ENCODE data around the gene PTDSS2.

PTDSS2 gene

DNA sequence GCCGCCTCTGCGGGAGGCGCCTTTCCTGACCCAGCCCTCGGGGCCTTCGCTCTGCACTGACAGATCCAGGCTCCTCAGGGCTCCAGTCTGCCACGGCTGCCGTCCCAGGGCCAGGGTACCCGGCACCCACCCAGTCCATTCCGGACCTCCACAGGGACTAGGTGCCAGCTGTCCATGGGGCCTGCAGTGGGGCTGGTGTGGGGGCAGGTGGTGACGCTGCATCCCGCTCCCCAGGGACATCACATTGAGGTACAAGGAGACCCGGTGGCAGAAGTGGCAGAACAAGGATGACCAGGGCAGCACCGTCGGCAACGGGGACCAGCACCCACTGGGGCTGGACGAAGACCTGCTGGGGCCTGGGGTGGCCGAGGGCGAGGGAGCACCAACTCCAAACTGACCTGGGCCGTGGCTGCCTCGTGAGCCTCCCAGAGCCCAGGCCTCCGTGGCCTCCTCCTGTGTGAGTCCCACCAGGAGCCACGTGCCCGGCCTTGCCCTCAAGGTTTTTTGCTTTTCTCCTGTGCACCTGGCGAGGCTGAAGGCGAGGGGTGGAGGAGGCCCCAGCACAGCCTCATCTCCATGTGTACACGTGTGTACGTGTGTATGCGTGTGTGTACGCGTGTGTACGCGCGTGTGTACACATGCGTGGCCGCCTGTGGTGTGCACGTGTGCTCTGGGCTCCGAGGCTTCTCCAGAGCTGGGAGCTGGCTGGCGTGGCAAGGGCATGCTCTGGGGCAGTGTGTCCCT, 40.3 kb downstream of the PTDSS2 start:
- no peak for DNase-seq (ENCODE audit: low read depth in 2 of 2)

DNA sequence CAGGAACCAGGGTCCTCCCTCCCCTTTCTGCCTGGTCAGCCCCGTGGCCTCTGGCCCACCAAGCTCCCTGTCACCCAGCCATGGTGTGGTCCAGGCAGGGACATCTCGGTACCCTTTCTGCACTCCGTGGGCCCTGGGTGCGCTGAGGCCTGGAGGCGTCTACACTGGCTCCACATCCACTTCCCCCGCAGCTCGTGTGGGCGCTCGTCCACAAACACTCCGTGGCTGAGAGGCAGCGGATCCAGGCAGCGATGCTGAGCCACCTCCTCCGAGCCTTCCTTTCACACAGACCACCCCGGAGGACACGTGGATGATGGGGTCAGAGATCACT, 40.8 kb downstream of the PTDSS2 start:
- no peak for DNase-seq (ENCODE audit: low read depth in 2 of 2)

DNA sequence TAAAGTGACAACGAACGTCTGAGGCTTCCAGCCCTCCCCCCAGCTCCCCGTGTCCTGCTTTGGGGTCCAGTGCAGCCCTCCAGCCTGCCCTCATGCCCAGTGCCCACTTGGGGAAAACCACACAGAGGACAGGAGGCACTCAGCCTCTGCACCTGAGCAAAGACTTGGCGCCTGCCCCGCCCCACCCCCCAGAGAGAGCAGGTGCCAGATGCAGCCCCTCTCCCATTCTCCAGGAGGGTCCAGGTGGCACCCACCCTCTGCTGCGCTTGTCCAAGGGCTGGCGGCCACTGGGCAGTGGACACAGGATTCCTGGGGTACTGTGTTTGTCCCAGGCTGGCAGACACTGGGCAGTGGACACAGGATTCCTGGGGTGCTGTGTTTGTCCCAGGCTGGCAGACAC, 41.3 kb downstream of the PTDSS2 start:
- no peak for DNase-seq (ENCODE audit: low read depth in 2 of 2)

DNA sequence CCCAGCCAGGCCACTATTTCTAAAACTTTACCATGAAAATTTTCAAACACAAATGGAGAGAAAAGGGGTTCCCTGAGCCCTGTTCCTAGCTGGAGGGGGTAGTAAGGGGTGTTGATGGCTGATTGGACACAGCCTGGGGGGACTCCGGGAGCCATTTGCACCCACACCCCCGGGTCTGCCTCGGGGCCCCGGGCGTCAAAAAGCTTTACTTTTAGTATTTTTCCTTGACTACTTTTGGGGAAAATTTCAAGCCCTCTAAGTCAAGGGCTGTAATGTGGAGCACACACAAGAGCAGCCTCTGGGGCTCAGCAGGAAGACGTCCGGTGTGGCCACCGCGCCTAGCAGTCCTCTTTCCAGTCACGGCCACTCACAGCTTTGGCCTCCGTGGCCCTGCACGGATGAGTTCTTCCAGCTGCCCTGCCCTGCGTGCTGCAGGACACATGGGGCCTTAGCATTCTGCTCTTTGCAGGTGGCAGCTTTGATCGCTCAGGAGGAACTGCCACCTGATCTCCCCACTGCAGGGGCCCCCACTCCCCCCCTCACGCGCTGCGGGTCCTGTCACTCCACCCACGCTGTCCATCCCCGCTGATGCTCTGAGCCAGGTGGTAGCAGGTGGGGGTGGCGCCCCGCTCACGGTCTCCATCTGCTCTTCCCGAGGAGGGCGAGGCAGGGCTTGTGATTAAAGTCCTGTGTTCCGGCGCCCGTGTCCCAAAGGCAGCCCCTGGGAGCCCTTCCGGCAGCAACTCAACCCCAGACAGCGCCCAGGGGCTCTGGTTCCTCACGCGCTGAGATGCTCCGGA, 42.5 kb downstream of the PTDSS2 start:
- no peak for DNase-seq (ENCODE audit: low read depth in 2 of 2)

DNA sequence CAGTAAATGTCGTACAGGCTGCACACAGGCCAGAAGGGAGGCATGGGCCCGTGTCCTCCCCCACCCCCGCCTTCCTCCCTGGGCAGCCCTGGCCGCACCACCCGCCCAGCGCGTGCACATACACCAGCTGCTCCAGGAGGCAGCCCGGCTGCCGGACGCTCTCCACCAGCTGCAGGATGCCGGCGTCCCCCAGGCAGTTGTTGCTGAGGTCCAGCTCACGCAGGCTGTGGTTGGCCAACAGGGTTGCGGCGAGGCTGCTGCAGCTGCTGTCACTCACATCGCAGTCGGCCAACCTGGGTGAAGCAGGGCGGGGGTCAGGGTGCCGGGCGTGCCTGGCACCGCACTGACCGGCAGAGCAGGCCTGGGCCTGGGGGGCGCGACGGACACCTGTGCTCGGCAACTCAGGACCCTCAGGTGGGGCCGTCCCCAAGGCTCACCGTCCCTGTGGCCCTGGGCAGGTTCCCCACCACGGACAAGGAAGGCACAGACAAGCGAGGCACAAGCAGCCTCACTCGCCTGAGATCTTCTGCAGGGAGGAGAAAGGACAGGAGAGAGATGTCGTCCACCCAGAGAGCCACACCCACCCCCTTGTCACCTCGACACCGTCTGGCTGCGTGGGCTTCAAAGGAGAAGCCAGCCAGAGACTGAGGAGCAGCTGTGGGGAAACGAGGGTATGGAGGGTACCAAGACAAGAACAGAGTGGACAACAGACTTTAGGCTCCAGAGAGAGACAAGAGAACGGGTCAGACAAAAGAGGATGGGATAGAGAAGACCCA, 44.9 kb downstream of the PTDSS2 start:
- DNase-seq (ENCODE audit: low read depth in 2 of 2) = no peak

DNA sequence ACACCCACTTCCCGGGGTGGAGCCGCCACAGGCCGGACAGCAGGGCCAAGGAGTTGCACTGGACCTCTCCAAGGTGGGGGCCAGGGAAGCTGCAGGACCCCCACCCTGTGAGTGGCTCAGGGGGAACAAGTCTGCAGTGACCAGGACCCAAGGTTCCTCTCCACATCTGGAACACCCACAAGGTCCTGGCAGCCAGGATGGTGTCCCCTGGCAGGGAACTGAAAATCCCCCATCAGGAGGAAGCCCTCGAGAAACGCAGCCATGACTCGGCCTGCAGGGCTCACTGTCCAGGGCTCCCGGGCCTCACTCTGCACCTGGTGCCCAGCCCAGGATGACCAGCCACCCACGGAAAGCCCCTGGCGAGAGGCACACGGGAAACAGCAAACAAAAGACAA, 45.5 kb downstream of the PTDSS2 start:
- no peak for DNase-seq (ENCODE audit: low read depth in 2 of 2)

DNA sequence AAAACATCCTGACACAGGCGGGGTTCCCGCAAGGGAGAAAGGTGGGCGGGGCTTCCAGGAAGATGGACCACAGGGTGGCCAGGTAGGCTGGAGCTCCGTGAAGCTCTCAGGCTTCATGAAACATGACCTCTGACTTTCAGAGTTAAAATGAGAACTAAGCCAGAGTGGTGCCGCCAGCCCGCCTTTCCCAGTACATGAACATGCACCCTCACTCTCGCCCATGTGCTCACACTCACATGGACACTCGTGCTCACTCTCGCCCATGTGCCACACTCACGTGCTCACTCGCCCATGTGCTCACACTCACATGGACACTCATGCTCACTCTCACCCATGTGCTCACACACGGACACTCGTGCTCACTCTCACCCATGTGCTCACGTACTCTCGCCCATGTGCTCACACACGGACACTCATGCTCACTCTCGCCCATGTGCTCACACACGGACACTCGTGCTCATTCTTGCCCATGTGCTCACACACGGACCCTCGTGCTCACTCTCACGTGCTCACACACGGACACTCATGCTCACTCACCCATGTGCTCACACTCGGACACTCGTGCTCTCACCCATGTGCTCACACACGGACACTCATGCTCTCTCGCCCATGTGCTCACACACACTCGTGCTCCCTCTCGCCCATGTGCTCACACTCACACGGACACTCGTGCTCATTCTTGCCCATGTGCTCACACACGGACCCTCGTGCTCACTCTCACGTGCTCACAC, 46.9 kb downstream of the PTDSS2 start:
- DNase-seq (ENCODE audit: low read depth in 2 of 2) = no peak

DNA sequence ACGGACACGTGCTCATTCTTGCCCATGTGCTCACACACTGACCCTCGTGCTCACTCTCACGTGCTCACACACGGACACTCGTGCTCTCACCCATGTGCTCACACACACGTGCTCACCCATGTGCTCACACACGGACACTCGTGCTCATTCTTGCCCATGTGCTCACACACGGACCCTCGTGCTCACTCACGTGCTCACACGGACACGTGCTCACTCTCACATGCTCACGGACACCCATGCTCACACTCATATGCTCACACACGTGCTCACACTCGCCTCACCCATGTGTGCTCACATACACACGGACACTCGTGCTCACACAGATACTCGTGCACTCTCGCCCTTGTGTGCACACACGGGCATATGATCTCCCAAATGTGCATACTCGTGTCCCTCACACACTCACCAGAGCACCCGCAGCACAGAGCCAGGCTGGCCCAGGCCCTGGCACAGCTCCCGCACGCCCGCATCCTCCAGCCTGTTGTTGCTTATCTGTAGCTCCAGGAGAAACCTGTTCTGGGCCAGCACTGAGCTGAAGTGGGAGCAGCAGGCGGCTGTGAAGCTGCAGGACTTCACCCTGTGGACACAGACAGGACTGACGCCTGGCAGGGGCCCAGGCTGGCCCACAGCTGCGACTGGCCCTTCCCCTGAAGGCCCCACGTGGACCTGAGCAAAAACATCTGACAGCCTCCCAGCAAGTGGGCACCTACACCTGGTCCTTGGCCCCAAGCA, 47.7 kb downstream of the PTDSS2 start:
- DNase-seq (ENCODE audit: low read depth in 2 of 2) = no peak

DNA sequence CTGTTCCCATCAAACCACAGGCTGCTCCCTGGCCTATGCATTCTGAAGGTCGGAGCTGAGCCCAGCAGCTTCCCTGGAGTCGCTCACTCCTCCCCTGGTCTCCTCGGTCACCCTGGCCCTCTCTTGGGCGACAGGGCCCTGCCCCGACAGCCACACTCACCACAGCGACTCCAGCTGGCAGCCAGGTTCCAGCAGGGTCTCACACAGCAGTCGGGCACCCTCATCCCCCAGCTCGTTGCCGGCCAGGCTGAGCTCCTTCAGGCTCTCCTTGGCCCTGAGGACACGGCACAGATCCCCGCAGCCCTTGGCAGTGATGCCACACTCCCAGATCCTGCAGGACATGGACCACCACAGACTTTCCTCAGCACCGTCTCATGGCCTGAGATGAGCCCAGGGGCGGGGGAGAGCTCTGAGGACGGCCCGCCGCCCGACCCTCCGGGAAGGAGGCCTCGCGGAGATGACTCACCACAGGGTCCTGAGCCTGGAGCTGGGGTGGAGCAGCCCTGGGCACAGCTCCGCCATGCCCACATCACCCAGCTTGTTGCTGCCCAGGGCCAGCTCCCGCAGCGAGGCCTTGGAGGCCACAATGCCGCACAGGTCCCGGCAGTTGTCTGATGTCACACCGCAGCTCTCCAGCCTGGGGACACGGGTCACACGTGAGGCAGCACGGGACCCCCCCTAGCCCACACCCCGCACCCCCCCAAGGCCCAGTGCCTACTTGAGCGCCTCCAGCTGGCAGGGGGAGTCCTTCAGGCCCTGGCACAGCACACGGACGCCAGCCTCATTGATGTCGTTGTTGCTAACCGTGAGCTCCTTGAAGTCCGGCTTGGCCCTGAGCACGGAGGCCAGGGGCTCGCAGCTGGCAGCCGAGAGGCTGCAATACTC, 48.5 kb downstream of the PTDSS2 start:
- no peak for DNase-seq (ENCODE audit: low read depth in 2 of 2)

DNA sequence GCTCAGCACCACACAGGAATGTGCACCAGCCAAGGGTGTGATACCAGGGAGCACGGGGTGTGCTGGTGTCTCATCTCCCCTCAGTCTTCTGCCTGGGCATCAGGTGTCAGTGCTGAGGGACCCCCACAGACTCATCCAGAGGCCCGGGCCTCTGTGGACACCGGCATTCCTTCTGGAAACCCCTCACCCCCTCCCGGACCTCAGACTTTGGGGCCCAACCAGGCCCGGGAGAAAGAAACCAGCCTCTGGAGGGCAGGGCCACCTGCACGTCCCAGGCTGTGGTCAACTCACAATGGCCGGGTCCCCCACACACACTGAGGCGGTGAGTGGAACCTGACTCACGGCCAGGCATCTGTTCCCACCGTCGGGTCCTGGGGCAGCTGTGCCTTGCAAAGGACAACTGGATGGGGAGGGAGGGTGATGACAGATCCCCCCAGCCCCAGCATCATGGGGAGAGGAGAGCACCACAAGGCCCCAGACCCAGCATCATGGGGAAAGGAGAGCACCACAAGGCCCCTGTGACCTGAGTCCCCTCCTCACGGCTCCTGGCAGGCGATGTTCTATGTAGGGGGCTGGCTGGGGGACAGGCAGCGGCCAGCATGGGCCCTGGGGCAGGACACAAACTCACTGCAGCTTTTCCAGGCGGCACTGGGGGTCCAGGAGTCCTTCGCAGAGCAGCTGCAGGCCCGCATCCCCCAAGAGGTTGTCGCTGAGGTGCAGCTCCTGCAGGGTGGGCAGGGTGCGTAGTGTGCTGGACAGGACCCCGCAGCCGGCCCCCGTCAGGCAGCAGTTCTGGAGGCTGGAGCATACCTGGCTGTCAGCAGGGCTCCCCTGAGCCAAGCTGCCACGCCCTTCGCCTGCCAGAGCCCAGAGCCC, 49.4 kb downstream of the PTDSS2 start:
- DNase-seq (ENCODE audit: low read depth in 2 of 2) = no peak

DNA sequence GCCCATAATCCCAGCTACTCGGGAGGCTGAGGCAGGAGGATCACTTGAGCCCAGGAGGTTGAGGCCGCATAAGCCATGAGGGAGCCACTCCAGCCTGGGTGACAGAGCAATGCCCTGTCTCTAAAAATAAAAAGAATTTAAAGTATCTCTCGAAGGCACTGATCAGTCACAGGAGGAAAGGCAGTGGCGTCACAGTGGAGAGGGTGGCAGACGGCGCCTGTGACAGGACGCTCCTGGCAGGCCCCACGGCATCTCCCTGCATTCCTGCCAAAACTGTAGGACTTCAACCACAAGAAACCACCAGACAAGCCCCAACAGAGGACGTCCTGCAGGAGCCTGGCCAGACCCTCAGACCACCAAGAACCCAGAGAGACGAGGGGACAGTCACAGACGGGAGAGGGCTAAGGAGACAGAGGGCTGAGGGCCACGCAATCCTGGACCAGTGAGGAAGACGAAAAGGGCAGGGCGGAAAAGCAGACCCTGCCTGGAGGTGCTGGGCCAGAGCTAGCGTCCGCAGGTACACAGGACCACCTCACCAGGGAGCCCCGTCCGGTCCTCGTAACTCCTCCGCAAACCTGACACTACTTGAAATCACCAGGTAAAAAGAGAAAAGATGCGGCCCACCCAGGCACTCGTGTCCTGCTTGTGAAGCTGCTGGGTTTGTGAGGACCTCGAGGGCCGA, 51.1 kb downstream of the PTDSS2 start:
- no peak for DNase-seq (ENCODE audit: low read depth in 2 of 2)

DNA sequence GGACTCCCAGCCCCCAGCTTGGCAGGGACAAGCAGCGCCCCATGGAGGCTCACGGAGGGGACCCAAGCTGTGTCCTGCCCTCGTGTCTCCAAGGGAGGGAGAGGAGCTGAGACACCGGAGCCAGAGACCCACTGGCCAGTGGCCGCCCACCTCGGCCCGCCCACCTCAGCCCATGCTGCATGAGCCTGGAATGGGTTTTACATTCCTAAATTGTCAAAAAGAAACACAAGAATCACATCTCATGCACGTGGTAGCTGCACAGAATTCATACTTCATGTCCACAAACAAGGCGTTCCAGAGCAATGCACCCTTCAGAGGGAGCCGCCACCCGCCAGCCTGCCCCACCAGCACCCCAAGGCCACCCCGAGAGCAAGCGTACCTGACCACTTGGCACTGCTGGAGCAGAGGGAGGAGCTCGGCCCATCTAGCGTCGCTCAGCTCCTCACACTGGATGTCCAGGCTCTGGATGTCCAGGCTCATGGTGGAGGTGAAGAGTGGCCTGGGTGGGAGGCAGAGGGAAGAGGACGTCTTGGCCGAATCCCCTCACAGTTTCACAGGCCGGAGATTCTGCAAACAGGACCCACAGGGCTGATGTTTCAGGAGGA, 51.7 kb downstream of the PTDSS2 start:
- no peak for DNase-seq (ENCODE audit: low read depth in 2 of 2)

DNA sequence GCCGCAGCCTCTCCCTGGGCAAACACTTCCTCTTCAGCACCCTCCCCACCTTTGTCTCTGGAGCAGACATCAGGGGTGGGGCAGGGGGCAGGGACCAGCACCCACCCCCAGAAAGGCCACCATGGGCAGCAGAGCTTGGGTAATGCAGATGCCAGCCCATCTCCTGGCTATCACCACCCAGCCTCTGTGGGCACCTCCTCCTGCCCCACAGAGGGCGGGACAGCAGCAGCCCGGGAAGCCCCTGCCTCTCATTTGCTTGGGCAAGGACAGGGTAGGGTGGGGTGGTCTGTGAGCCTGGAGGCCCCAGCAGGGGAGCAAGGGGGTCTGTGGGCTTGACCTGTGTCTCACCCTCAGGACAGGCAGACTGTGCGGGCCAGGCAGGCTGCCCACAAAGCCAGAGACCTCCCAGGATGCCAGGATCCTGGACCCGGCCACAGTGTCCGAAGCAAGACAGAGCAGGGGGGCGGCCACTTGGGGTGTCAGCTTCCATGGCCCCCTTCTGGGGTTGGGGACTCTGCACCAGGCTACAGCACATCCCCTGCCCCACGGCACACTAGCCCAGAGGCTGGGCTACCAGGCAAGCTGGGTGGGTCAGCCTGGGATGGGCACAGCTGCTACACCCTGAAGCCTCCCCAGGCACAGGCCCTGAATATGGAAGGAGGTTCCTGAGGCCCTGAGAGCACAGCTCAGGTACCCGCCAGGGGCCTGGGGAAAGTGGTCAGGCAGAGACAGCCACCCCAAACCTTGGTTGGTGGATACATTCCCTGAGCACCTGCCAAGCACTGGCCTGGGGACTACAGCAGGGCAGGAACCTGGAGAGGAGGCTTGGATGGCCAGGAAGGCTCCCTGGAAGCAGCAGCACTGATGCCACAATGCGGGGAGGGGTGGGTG, 52.5 kb downstream of the PTDSS2 start:
- no peak for DNase-seq (ENCODE audit: low read depth in 2 of 2)

DNA sequence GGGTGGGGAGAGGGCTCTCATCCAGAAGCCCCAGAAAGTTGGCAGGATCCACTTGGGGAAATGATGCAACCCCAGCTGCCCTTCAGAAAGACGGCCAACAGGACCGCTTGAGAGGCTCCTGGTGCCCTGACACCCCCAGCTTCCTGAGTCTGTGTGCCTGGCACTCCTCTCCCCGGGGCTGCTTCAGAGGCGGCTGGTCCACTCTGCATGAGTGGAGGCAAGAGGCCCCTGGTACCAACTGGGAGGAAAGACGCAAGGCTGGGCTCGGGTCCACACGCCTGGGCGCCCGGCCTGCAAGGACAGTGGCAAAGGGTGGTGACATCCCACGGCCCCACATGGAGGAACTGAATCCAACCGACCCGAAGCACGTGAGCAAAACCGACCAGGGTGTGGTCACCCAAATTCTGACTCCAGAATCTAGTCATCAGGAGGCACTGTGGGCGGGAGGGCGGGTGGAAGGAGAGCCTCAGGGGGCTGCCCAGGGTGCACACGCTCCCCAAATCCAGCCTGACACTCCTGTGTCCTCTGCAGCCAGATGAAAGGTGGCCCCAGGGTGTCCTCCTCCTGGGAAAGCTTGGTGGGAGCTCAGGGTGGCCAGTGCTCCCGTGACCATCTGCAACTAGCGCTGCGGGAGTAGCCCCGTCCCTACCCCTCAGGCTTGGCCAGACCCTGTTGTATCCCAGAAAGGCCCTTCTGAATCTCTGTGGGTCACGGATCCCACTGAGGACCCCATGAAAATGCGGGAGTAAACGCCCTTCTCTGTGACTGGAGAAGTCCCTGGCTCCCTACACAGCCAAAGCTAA, 53.3 kb downstream of the PTDSS2 start:
- no peak for DNase-seq (ENCODE audit: low read depth in 2 of 2)

DNA sequence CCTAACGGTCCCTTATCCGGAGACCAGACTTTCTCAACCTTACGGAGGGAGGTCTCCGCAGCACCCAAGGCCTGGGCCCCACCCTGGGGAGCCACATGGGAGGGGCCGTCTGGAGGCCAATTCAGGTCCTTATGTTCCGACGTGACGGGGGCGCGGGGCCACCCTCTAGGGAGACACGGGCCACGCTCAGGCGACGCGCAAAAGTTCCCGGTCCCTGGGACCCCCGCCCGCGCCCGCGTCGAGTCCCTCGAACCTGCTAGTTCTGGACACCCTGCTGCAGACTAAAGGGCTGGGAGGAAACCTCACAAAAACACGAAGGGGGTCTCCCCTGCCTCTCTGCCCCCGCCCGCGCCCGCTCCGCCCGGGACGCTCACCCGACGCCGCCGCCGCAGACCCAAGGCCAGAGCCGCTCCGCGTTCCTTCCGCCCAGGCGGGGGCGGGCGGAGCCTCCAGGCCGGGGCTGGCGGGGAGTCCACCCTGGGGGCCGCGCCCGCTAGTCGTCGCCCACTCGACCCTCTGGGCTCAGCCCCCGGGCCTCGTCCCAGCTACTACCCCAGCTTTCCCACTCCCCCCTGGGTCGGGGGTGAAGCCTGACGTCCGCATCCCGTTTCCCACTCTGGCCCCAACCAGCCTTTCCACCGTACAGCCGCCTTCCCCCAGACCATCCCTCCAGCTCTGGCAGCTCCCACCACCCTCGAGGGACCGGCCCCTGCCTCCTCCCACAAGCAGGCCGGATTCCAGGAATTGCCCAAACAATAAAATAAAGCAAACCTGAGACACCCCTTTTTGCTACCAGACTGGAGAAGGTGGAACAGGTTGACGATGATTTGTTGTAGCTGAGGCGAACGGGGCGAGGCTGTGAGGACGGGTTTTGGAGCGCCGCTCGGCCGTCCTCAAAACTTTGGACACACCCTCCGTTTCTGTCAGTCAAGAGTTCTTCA, 54.2 kb downstream of the PTDSS2 start:
- no peak for DNase-seq (ENCODE audit: low read depth in 2 of 2)
